Thoracic aorta (tissue), 2 donors: ENCODE data around the gene OR4C3. TPM values are rescaled to one million over a fixed set of nuclear protein-coding genes. Genes with fewer than 3 reads are reported as not detected.
"Not testable (repeated sequence)": the region's sequence is repeated elsewhere in the genome, so short reads cannot be mapped to it uniquely, and the experiment has no call there.

Experiments
- ATAC-seq: fragments of 150-250 bp; one replicate; pipeline ENCODE4 v1.8.0; 2017; ENCODE audit warnings: low read depth; ENCODE audit not compliant: insufficient number of reproducible peaks, low FRiP score
- DNase-seq: peaks from one replicate; pipeline ENCODE4 v3.0.0-alpha.2; 2020; ENCODE audit warnings: low spot score
- H3K27ac ChIP-seq, 2 donors: fragments of 200-600 bp; sonication (generic); 1 replicate in 1 of 2; 2 replicates in 1 of 2; pipeline ENCODE4 v1.5.1; 2016; ENCODE audit warnings: mild to moderate bottlenecking in 2 of 2, moderate library complexity in 2 of 2
- H3K27me3 ChIP-seq: fragments of 200-600 bp; sonication (generic); replicated peaks from 2 replicates; pipeline ENCODE4 v1.6.0; 2016; ENCODE audit warnings: mild to moderate bottlenecking; ENCODE audit not compliant: insufficient read depth
- H3K36me3 ChIP-seq: fragments of 200-600 bp; sonication (generic); one replicate; pipeline ENCODE4 v1.5.1; 2016
- H3K4me1 ChIP-seq, 2 donors: fragments of 200-600 bp; sonication (generic); 1 replicate in 1 of 2; 2 replicates in 1 of 2; pipeline versions ENCODE4 v1.5.1 to v1.6.0; 2016; ENCODE audit warnings: low read depth in 2 of 2, mild to moderate bottlenecking in 1 of 2; ENCODE audit not compliant: control insufficient read depth in 1 of 2
- H3K4me3 ChIP-seq: fragments of 200-600 bp; sonication (generic); 2 replicates; pipeline ENCODE4 v1.5.1; 2016; ENCODE audit warnings: mild to moderate bottlenecking
- H3K9me3 ChIP-seq: fragments of 200-600 bp; sonication (generic); 2 replicates; pipeline ENCODE4 v1.5.1; 2016
- CTCF ChIP-seq: fragments of 200-600 bp; sonication (generic); IDR thresholded peaks from one replicate; pipeline ENCODE4 v1.5.1; 2019; ENCODE audit warnings: antibody characterized with exemption
- total RNA-seq, 2 donors: library from RNA; depleted of rRNA; stranded (reverse); fragments of >200 nt; gene quantifications; one replicate each; pipeline versions ENCODE4 v1.1.0 to v1.2.3, GENCODE V29; 2016

Gene OR4C3
- total RNA-seq, 2 donors from 2014 or later: not detected

- DNase-seq: no peak
- no peaks in the 10 kb centered on the region for H3K27me3 ChIP-seq
- ATAC-seq: no peak
These were observed 29.3 kb downstream of the OR4C3 start for GRCh38 chr11:48354013-48354412.

DNA sequence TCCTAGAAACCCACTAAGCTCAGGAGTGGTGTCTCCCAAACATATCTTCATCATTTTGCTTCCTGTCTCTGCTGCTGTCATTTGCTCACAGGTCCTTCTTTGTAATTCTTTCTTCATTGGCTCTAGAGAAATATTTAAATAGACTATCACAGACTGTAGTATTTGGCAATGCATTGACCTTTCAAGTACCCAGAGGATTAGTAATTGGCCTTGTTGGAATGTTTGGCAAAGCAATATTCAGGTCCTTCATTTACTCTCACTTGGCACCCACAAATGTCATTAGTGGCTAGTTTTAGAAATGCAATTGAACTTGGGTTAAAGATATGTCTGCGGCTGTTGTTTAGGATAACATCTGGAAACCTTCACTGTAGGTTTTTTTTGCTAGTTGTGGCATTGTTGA is 30.0 kb downstream of the OR4C3 start:
- DNase-seq (no peak), ATAC-seq (no peak)
- no peaks in the 10 kb centered on the region for H3K4me1 ChIP-seq
- no peaks in the 10 kb centered on the region for H3K27me3 ChIP-seq
- no peaks in the 10 kb centered on the region for H3K9me3 ChIP-seq
- no peaks in the 10 kb centered on the region for H3K36me3 ChIP-seq
- TF ChIP-seq CTCF: no peak
- no peak overlapping the region for H3K27ac ChIP-seq
- H3K4me3 ChIP-seq: no peak overlapping the region

More at GRCh38 chr11:48354013-48354412, 29.3 kb downstream of the OR4C3 start:
- H3K4me3 ChIP-seq: no peak overlapping the region
- H3K36me3 ChIP-seq: no peaks in the 10 kb centered on the region
- no peaks in the 10 kb centered on the region for H3K9me3 ChIP-seq
- TF ChIP-seq CTCF: no peak
- no peaks in the 10 kb centered on the region for H3K4me1 ChIP-seq
- no peak overlapping the region for H3K27ac ChIP-seq

GRCh38 chr11:48361289-48361688 is 36.6 kb downstream of the OR4C3 start:
- not testable (repeated sequence) for DNase-seq, H3K9me3 ChIP-seq, H3K27ac ChIP-seq, H3K27me3 ChIP-seq, H3K36me3 ChIP-seq, H3K4me3 ChIP-seq, H3K4me1 ChIP-seq, ATAC-seq

- Histone ChIP-seq H3K36me3 (no peaks in the 10 kb centered on the region), H3K9me3 (no peaks in the 10 kb centered on the region), H3K27me3 (no peaks in the 10 kb centered on the region), H3K4me3 (no peak within 1 kb of the TSS), H3K4me1 (no peaks in the 10 kb centered on the region), H3K27ac (no peak within 1 kb of the TSS)
- DNase-seq (no peak), ATAC-seq (no peak)
- no peak for TF ChIP-seq CTCF
These were observed 41.6 kb downstream of the OR4C3 start, which contains the start of gene OR4C5 for GRCh38 chr11:48366365-48366764. Gene OR4C5, minus strand, starts transcription at chr11:48366465. Its CDS starts 0 bp downstream, at chr11:48366465.

Other genes with a start within 250 kb of the OR4C3 start
- gene OR4B1, start 108.1 kb upstream of the OR4C3 start, total RNA-seq: not detected
- not detected for gene OR4X2, start 79.8 kb upstream of the OR4C3 start, total RNA-seq
- not detected for gene OR4X1, start 61.1 kb upstream of the OR4C3 start, total RNA-seq
- gene OR4S1, start 18.7 kb upstream of the OR4C3 start, total RNA-seq: not detected
- gene OR4C5, start 41.5 kb downstream of the OR4C3 start, total RNA-seq: not detected
- gene OR4A47, start 163.9 kb downstream of the OR4C3 start, total RNA-seq: not detected